ENCODE measurements around the gene PNPLA7.

DNA sequence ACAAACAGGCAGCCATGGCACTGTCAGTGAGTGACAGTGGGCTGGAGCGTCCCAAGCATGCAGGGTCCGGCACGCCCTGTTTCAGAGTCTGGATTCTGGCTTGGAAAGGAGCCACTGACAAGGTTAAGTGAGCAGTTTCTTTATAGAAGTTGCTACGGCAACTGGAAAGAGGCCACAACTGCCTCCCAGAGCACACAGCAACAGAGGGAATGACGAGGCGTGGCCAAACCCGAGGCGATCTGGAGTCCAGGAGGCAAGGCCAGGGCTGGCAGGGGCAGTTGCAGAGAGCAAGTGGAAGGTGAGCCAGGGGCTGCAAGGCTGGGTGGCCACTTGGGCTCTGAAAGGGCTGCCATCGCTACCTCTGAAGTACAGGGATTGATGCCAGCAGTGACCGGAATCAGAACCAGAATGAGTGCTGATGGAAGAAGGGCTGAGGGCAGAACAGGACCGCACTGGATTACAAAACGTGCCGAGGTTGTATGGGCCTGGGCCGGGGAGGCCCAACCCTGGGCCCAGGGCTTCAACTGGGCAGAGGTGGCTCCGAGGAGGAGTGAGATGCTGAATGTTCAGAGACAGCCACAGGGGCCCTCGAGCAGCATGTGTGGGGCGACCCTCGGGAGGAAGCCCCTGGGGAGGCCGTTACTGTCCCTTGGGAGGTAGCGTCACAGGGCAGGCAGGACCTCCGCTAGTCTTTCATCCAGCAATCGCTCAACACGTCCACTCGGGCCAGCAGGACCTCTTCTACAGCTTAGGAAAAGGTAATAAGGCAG, 6.1 kb upstream of the PNPLA7 start:
- TF ChIP-seq NFRKB (IDR thresholded peaks at IDR 0.05) = no peak
- TF ChIP-seq SUZ12 (IDR thresholded peaks at IDR 0.05) = no peak
- TF ChIP-seq BHLHE40 (IDR thresholded peaks at IDR 0.05; ENCODE audit: borderline replicate concordance) = no peak
- no peak for TF ChIP-seq FOXK2 (IDR thresholded peaks at IDR 0.05)
- TF ChIP-seq HDGF (IDR thresholded peaks at IDR 0.05; ENCODE audit: borderline replicate concordance) = no peak
- TF ChIP-seq, protein P1, sequence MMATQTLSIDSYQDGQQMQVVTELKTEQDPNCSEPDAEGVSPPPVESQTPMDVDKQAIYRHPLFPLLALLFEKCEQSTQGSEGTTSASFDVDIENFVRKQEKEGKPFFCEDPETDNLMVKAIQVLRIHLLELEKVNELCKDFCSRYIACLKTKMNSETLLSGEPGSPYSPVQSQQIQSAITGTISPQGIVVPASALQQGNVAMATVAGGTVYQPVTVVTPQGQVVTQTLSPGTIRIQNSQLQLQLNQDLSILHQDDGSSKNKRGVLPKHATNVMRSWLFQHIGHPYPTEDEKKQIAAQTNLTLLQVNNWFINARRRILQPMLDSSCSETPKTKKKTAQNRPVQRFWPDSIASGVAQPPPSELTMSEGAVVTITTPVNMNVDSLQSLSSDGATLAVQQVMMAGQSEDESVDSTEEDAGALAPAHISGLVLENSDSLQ (IDR thresholded peaks at IDR 0.05) = no peak

Data from HEK293T (cell line).